K562 (cell line): ENCODE data around the gene AP3M1. TPM values are rescaled to one million over a fixed set of nuclear protein-coding genes. Genes with fewer than 3 reads are reported as not detected.

Experiments used
- ATAC-seq: fragments of 200-7000 bp; cut with Tn5 transposase; 3 replicates; pipeline ENCODE4 v1.9.1; 2020; ENCODE audit warnings: moderate library complexity
- BruUV-seq: library from RNA; stranded (reverse); fragments of 400-500 nt; replicated peaks from 2 replicates; lab custom pipeline; 2021; lab: Mats Ljungman, UMichigan
- CTCF ChIA-PET: fragments of 300-600 bp; formaldehyde crosslinking; extraction: SDS; loops from one replicate; lab custom pipeline; 2021; ENCODE audit warnings: low intra/inter-chr PET ratio; lab: Yijun Ruan, JAX
- POLR2A ChIA-PET: fragments of 300-600, 350-650 bp; sonication (Branson Sonifier 250); formaldehyde crosslinking; extraction: SDS; loops from one replicate; lab custom pipeline; 2021; ENCODE audit warnings: antibody characterized with exemption, inconsistent platforms; lab: Yijun Ruan, JAX
- DNase-seq, 4 experiments: peaks; one replicate each; pipeline versions ENCODE4 v3.0.0 to v3.0.0-alpha.2; 2011 to 2018; ENCODE audit warnings: low spot score in 3 of 4, mixed read lengths in 3 of 4; ENCODE audit errors: extremely low read depth in 1 of 4
- FAIRE-seq: peaks from 2 replicates; lab custom pipeline; 2011; peaks lifted over from hg19 to GRCh38; lab: Jason Lieb, UNC
- H2AFZ ChIP-seq: 2 replicates; pipeline ENCODE4 v1.6.0; 2011; ENCODE audit warnings: low read depth, low read length, control low read depth, inconsistent platforms
- H3K27ac ChIP-seq: fragments of 200-600 bp; 3 replicates; pipeline ENCODE4 v1.8.0; 2011; ENCODE audit warnings: low read depth, mild to moderate bottlenecking, control low read depth, inconsistent platforms, low read length, moderate library complexity, mixed read lengths; ENCODE audit errors: extremely low read depth
- H3K27me3 ChIP-seq, 2 experiments: fragments of 300-600 bp in 1 of 2; 2 replicates in 1 of 2; 3 replicates in 1 of 2; pipeline versions ENCODE4 v1.6.0 to v1.8.0; 2011; ENCODE audit warnings: inconsistent platforms in 2 of 2, low read length in 2 of 2, mild to moderate bottlenecking in 1 of 2, mixed read lengths in 1 of 2, moderate library complexity in 1 of 2; ENCODE audit not compliant: control insufficient read depth in 2 of 2, insufficient read depth in 2 of 2
- H3K36me3 ChIP-seq: fragments of 300-600 bp; 3 replicates; pipeline ENCODE4 v1.8.0; 2011; ENCODE audit warnings: mild to moderate bottlenecking, low read length, inconsistent platforms; ENCODE audit not compliant: control insufficient read depth, insufficient read depth
- H3K4me1 ChIP-seq, 2 experiments: fragments of 200-600 bp in 1 of 2; replicated peaks in 1 of 2; 2 replicates in 1 of 2; 3 replicates in 1 of 2; pipeline versions ENCODE4 v1.5.1 to v1.8.0; 2011; ENCODE audit warnings: inconsistent platforms in 2 of 2, low read length in 2 of 2, mild to moderate bottlenecking in 1 of 2, mixed read lengths in 1 of 2, moderate library complexity in 1 of 2; ENCODE audit not compliant: control insufficient read depth in 2 of 2, insufficient read depth in 2 of 2
- H3K4me2 ChIP-seq: 2 replicates; pipeline ENCODE4 v1.6.1; 2011; ENCODE audit warnings: low read length, control low read depth, inconsistent platforms, mixed read lengths; ENCODE audit not compliant: insufficient read depth
- H3K4me3 ChIP-seq: fragments of 200-600 bp; sonication (generic), shearing (Covaris generic); 2 replicates; pipeline ENCODE4 v1.5.1; 2016; ENCODE audit warnings: control low read depth, inconsistent platforms
- H3K79me2 ChIP-seq: fragments of 200-600 bp; 3 replicates; pipeline ENCODE4 v1.8.0; 2011; ENCODE audit warnings: low read length, inconsistent platforms; ENCODE audit not compliant: control insufficient read depth, insufficient read depth
- H3K9ac ChIP-seq, 2 experiments: 2 replicates each; pipeline versions ENCODE4 v1.6.0 to v1.6.1; 2011; ENCODE audit warnings: low read depth in 2 of 2, low read length in 2 of 2, control low read depth in 1 of 2, inconsistent platforms in 1 of 2, mild to moderate bottlenecking in 1 of 2, mixed read lengths in 1 of 2; ENCODE audit not compliant: insufficient read depth in 1 of 2
- H3K9me1 ChIP-seq: one replicate; pipeline ENCODE4 v1.6.0; 2011; ENCODE audit warnings: inconsistent platforms, mild to moderate bottlenecking, low read length, moderate library complexity; ENCODE audit not compliant: control insufficient read depth, insufficient read depth
- H3K9me3 ChIP-seq: replicated peaks from 2 replicates; pipeline ENCODE4 v1.5.1; 2011; ENCODE audit warnings: low read depth, low read length, inconsistent platforms; ENCODE audit not compliant: control insufficient read depth, insufficient read depth
- H4K20me1 ChIP-seq: replicated peaks from 2 replicates; pipeline ENCODE4 v1.6.1; 2011; ENCODE audit warnings: low read length, inconsistent platforms, mixed read lengths; ENCODE audit not compliant: control insufficient read depth, insufficient read depth
- NCOR1 ChIP-seq: fragments of 450-650 bp; IDR thresholded peaks from 2 replicates; pipeline ENCODE4 v1.6.1; 2016; ENCODE audit warnings: mild to moderate bottlenecking, moderate library complexity
- NFXL1 ChIP-seq: fragments of 450-650 bp; formaldehyde crosslinking; IDR thresholded peaks from 2 replicates; pipeline ENCODE4 v1.4.0; 2021; ENCODE audit warnings: mild to moderate bottlenecking
- ZNF589 ChIP-seq: fragments of 200-800 bp; sonication (Bioruptor generic); IDR thresholded peaks from 2 replicates; pipeline ENCODE4 v1.6.1; 2016; ENCODE audit warnings: low read depth, missing genetic modification characterization, missing compliant biosample characterization
- WGBS: fragments of 100-300 bp; shearing (Covaris generic); methylation state at CpG from one replicate; pipeline ENCODE4 v1.1.6; 2016; ENCODE audit warnings: low coverage, mixed read lengths; ENCODE audit not compliant: insufficient coverage; ENCODE audit errors: missing lambda C conversion rate; 5-methylcytosine and 5-hydroxymethylcytosine counted together
- in situ Hi-C: fragments of 300-500 bp; cut with MboI; formaldehyde crosslinking; loops from 4 replicates; pipeline ENCODE4 v1.15.0; 2018; ENCODE audit warnings: inconsistent platforms, mixed read lengths
- intact Hi-C: fragments of 100-400 bp; cut with micrococcal nuclease; formaldehyde crosslinking; loops from 2 replicates; pipeline ENCODE4 v1.14.2; 2022
- polyA plus RNA-seq, 8 experiments: library from polyadenylated mRNA; depleted of rRNA in 4 of 8; stranded (reverse) in 5 of 8; unstranded in 3 of 8; fragments of >200 nt; fragmentation: Nextera tagmentation in 2 of 8; fragmentation: Illumina TruSeq in 1 of 8; extraction: Ambion mirVana in 2 of 8; extraction: Trizol in 1 of 8; gene quantifications; 2 replicates each; pipeline versions ENCODE4 v1.2.1 to v1.2.3, GENCODE V29; 2011 to 2014; ENCODE audit warnings: inconsistent platforms in 1 of 8, missing spikeins in 1 of 8
- total RNA-seq, 7 experiments: library from RNA; depleted of rRNA in 6 of 7; stranded (reverse); fragments of >200 nt in 6 of 7; fragmentation: Illumina TruSeq in 2 of 7; extraction: Trizol in 2 of 7; gene quantifications; 2 replicates each; pipeline versions ENCODE4 v1.2.1 to v1.2.3, GENCODE V29; 2011 to 2021; ENCODE audit warnings: low replicate concordance in 1 of 7
- TF ChIP-seq, protein P1 (sequence below): sonication (generic); formaldehyde crosslinking; IDR thresholded peaks from 2 replicates; pipeline ENCODE4 v1.8.1; 2023; ENCODE audit warnings: missing genetic modification reagents, mild to moderate bottlenecking, borderline replicate concordance

AP3M1 gene
- total and polyA plus RNA-seq, 9 of the 15 experiments (the other 6 are each of a cell fraction or from before 2014, with no cell fraction given), result 44.3 to 135 (median 67.6) TPM

GRCh38 chr10:74093530-74094164 is 57.0 kb downstream of the AP3M1 start (continued):
- TF ChIP-seq, protein P1, sequence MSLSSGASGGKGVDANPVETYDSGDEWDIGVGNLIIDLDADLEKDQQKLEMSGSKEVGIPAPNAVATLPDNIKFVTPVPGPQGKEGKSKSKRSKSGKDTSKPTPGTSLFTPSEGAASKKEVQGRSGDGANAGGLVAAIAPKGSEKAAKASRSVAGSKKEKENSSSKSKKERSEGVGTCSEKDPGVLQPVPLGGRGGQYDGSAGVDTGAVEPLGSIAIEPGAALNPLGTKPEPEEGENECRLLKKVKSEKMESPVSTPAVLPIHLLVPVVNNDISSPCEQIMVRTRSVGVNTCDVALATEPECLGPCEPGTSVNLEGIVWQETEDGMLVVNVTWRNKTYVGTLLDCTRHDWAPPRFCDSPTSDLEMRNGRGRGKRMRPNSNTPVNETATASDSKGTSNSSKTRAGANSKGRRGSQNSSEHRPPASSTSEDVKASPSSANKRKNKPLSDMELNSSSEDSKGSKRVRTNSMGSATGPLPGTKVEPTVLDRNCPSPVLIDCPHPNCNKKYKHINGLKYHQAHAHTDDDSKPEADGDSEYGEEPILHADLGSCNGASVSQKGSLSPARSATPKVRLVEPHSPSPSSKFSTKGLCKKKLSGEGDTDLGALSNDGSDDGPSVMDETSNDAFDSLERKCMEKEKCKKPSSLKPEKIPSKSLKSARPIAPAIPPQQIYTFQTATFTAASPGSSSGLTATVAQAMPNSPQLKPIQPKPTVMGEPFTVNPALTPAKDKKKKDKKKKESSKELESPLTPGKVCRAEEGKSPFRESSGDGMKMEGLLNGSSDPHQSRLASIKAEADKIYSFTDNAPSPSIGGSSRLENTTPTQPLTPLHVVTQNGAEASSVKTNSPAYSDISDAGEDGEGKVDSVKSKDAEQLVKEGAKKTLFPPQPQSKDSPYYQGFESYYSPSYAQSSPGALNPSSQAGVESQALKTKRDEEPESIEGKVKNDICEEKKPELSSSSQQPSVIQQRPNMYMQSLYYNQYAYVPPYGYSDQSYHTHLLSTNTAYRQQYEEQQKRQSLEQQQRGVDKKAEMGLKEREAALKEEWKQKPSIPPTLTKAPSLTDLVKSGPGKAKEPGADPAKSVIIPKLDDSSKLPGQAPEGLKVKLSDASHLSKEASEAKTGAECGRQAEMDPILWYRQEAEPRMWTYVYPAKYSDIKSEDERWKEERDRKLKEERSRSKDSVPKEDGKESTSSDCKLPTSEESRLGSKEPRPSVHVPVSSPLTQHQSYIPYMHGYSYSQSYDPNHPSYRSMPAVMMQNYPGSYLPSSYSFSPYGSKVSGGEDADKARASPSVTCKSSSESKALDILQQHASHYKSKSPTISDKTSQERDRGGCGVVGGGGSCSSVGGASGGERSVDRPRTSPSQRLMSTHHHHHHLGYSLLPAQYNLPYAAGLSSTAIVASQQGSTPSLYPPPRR (CRISPR knock-in tag), result no peak
- no peak for TF ChIP-seq NFXL1 (CRISPR knock-in tag)
- TF ChIP-seq, all 486 proteins: peak for 4

DNA sequence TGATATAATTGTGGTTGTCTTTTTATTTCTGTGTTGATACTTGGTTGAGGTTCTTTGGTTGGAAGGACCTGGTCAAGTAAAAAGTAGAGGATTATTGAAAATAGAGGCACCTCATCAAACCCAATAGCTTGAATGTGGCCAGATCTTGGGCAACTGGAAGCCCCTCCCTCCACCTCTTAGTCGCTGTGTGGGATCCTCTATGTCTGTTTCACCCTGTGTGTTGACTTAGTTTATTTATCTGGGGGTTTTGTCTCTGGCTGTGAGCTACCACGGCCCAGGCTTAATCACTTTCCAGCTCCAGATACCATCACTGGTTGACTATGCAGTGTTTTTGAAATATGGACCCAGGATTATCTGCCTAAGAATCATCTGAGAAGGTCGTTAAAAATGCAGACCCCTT is 58.3 kb downstream of the AP3M1 start:
- TF ChIP-seq NCOR1 (0 out of 2 replicates have a peak, but pooled peaks have one; percentile 5), ZNF589 (no peak)
- WGBS, result 53% methylated on average over 3 of the region's 3 CpGs
- ATAC-seq, result no peak
- no peaks in the 10 kb centered on the region for H3K9me1 ChIP-seq
- peaks cover 89% of the 10 kb centered on the region for H3K36me3 ChIP-seq
- H3K4me2 ChIP-seq, result no peak overlapping the region
- H3K9me3 ChIP-seq, result no peaks in the 10 kb centered on the region
- no peak for DNase-seq
- POLR2A ChIA-PET, result interaction anchor here (0.6 kb wide), 1 partner anchor 17 kb away, joined by 3 read pairs; no protein-coding TSS in a partner anchor
- no peaks in the 10 kb centered on the region for H3K79me2 ChIP-seq
- no TSS peak for BruUV-seq
- intact Hi-C loops (no loop called here), in situ Hi-C loops (no loop called here)
- no peak overlapping the region for H3K4me3 ChIP-seq
- no peaks in the 10 kb centered on the region for H3K4me1 ChIP-seq
- CTCF ChIA-PET, result no interaction called here
- no peak for FAIRE-seq
- H3K27ac ChIP-seq, result no peak overlapping the region
- no peaks in the 10 kb centered on the region for H3K27me3 ChIP-seq
- H4K20me1 ChIP-seq, result no peaks in the 10 kb centered on the region
- no peak overlapping the region for H3K9ac ChIP-seq
- H2AFZ ChIP-seq, result no peak overlapping the region
